HUES64 (cell line): ENCODE measurements around the gene VSIG10L2. TPM values are rescaled to one million over a fixed set of nuclear protein-coding genes. Genes with fewer than 3 reads are reported as not detected.
"Not testable (repeated sequence)": the region's sequence is repeated elsewhere in the genome, so short reads cannot be mapped to it uniquely, and the experiment has no call there.

Experiments used
- H3K27ac ChIP-seq: 2 replicates; pipeline ENCODE4 v1.7.0; 2013; ENCODE audit warnings: low read depth, low read length, inconsistent platforms
- H3K27me3 ChIP-seq: 2 replicates; pipeline ENCODE4 v1.6.1; 2013; ENCODE audit warnings: mild to moderate bottlenecking, low read length; ENCODE audit not compliant: insufficient read depth
- H3K36me3 ChIP-seq: 2 replicates; pipeline ENCODE4 v1.6.1; 2013; ENCODE audit warnings: mild to moderate bottlenecking, low read length; ENCODE audit not compliant: insufficient read depth
- H3K4me1 ChIP-seq: 2 replicates; pipeline ENCODE4 v1.6.1; 2013; ENCODE audit warnings: mild to moderate bottlenecking, low read length, moderate library complexity; ENCODE audit not compliant: insufficient read depth
- H3K4me3 ChIP-seq: 2 replicates; pipeline ENCODE4 v1.5.1; 2013; ENCODE audit warnings: mild to moderate bottlenecking, low read length, moderate library complexity
- H3K9ac ChIP-seq: 2 replicates; pipeline ENCODE4 v1.6.1; 2013; ENCODE audit warnings: mild to moderate bottlenecking, low read depth, low read length
- H3K9me3 ChIP-seq: 2 replicates; pipeline ENCODE4 v1.6.1; 2013; ENCODE audit warnings: low read depth, low read length; ENCODE audit not compliant: insufficient read depth
- WGBS: fragments of 150-250, 120-280 bp; methylation state at CpG from one replicate; pipeline ENCODE4 v1.1.7; 2013; ENCODE audit warnings: missing lambda C conversion rate; 5-methylcytosine and 5-hydroxymethylcytosine counted together
- polyA plus RNA-seq, 2 experiments: library from polyadenylated mRNA; stranded (reverse); fragments of 50-300 nt; gene quantifications; one replicate each; pipeline ENCODE4 v1.2.3, GENCODE V29; 2013

The VSIG10L2 gene
- not detected for polyA plus RNA-seq (2013, experiment 1 of 2)
- polyA plus RNA-seq (2013, experiment 2 of 2): not detected

GRCh38 chr11:125945797-125946520, at the start of gene VSIG10L2:
Gene VSIG10L2, plus strand, starts transcription at chr11:125946044. Its CDS starts 12 bp downstream, at chr11:125946056.
- no peak within 1 kb of the TSS for H3K4me3 ChIP-seq
- no peak within 1 kb of the TSS for H3K9ac ChIP-seq
- H3K9me3 ChIP-seq: no peaks in the 10 kb centered on the region
- 89% methylated on average over 8 of the region's 8 CpGs for WGBS
- no peak within 1 kb of the TSS for H3K27ac ChIP-seq
- H3K36me3 ChIP-seq: no peaks in the 10 kb centered on the region
- H3K27me3 ChIP-seq: no peaks in the 10 kb centered on the region
- peaks cover 7% of the 10 kb centered on the region; the same call in 1 of the 2 replicates for H3K4me1 ChIP-seq

- peaks cover 24% of the 10 kb centered on the region for H3K27me3 ChIP-seq
- WGBS: 93% methylated on average over 5 of the region's 6 CpGs
- no peaks in the 10 kb centered on the region for H3K9me3 ChIP-seq
- peaks cover 25% of the 10 kb centered on the region for H3K36me3 ChIP-seq
- peaks cover 4% of the 10 kb centered on the region; the same call in 1 of the 2 replicates for H3K4me1 ChIP-seq
- no peak overlapping the region for H3K9ac ChIP-seq
- peak overlapping the region; percentile 26 for H3K4me3 ChIP-seq
- no peak overlapping the region for H3K27ac ChIP-seq
Measured at GRCh38 chr11:125901872-125902271, 44.0 kb upstream of the VSIG10L2 start.

GRCh38 chr11:125902277-125902926, 43.4 kb upstream of the VSIG10L2 start:
- 68% methylated on average over 19 of the region's 20 CpGs for WGBS
- no peak overlapping the region for H3K27ac ChIP-seq

DNA sequence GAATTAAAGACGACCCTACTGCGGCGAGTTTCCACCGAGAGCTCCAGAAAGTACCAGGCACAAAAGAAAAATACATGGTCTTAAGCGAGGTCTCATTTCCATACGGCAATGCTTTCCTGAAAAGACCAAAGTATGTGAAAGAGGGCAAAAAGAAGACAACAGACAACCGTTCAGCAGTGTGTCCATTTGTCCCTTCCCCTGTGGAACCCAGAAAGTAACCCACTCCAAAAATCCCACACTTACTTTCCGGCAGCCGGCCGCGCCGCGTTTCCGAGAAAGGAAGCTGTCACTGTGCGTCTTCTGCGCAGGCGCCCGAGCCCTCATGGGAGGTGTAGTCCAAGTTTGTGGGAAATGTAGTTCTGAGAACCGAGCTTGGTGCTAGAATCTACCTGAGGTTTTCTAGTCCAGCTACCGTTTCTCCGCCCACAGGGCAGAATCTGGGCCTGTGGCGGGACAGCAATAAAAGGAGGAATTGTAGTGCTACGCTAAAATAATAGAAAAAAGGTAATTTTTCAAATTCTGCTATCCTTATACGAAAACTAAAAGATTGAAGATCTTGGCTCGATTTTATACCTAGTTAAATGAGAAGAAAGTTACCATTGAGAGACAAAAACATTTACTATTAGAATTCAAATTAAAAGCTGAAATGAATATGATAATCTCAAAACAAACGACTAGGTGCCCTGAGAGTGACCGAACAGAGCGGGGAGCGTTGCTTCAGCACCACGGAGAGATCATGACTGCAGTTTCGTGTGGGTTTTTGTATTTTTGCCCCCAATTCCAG, 42.7 kb upstream of the VSIG10L2 start, which contains the start of gene PUS3:
Gene PUS3, minus strand, starts transcription at position 280 of the 784 bp plus-strand sequence. CDS start 6,922 bp downstream, outside the sequence.
- peaks cover 4% of the 10 kb centered on the region; the same call in 1 of the 2 replicates for H3K4me1 ChIP-seq
- H3K4me3 ChIP-seq: peak within 1 kb of the TSS; percentile 74
- H3K9me3 ChIP-seq: no peaks in the 10 kb centered on the region
- H3K9ac ChIP-seq: peak within 1 kb of the TSS; percentile 75
- peaks cover 24% of the 10 kb centered on the region for H3K27me3 ChIP-seq
- under 1% methylated on average over 29 of the region's 31 CpGs for WGBS
- no peak within 1 kb of the TSS for H3K27ac ChIP-seq
- H3K36me3 ChIP-seq: peaks cover 20% of the 10 kb centered on the region

More at GRCh38 chr11:125902277-125902926, 43.4 kb upstream of the VSIG10L2 start:
- H3K27me3 ChIP-seq: peaks cover 24% of the 10 kb centered on the region
- peaks cover 25% of the 10 kb centered on the region for H3K36me3 ChIP-seq
- peaks cover 4% of the 10 kb centered on the region; the same call in 1 of the 2 replicates for H3K4me1 ChIP-seq
- no peaks in the 10 kb centered on the region for H3K9me3 ChIP-seq
- peak overlapping the region; percentile 74 for H3K4me3 ChIP-seq
- peak overlapping the region; percentile 75 for H3K9ac ChIP-seq

GRCh38 chr11:125903711-125904659, 41.9 kb upstream of the VSIG10L2 start, which contains the start of gene DDX25:
Gene DDX25, plus strand, starts transcription at chr11:125904508. Its CDS starts 10 bp downstream, at chr11:125904518.
- no peak within 1 kb of the TSS for H3K27ac ChIP-seq
- H3K4me3 ChIP-seq: peak within 1 kb of the TSS; percentile 74
- peaks cover 23% of the 10 kb centered on the region for H3K36me3 ChIP-seq
- peaks cover 24% of the 10 kb centered on the region for H3K27me3 ChIP-seq
- no peak within 1 kb of the TSS; the same call in 1 of the 2 replicates for H3K9ac ChIP-seq
- 3% methylated on average over 79 of the region's 81 CpGs for WGBS
- H3K9me3 ChIP-seq: no peaks in the 10 kb centered on the region
- H3K4me1 ChIP-seq: peaks cover 4% of the 10 kb centered on the region; the same call in 1 of the 2 replicates

- Histone ChIP-seq H3K27me3 (peaks cover 24% of the 10 kb centered on the region), H3K27ac (no peak overlapping the region), H3K9me3 (no peaks in the 10 kb centered on the region), H3K9ac (no peak overlapping the region; the same call in 1 of the 2 replicates), H3K36me3 (peaks cover 19% of the 10 kb centered on the region), H3K4me1 (peaks cover 4% of the 10 kb centered on the region; the same call in 1 of the 2 replicates), H3K4me3 (peak overlapping the region; percentile 74)
- 78% methylated on average over 11 of the region's 11 CpGs for WGBS
Measured at GRCh38 chr11:125904678-125905077, 41.2 kb upstream of the VSIG10L2 start.

- Histone ChIP-seq H3K4me3 (no peak overlapping the region), H3K9ac (no peak overlapping the region), H3K27ac (no peak overlapping the region), H3K36me3 (peaks cover 21% of the 10 kb centered on the region; the same call in 1 of the 2 replicates), H3K27me3 (peaks cover 7% of the 10 kb centered on the region), H3K4me1 (no peaks in the 10 kb centered on the region), H3K9me3 (no peaks in the 10 kb centered on the region)
- WGBS: 89% methylated on average over 7 of the region's 8 CpGs
Measured at GRCh38 chr11:125910226-125910849, 35.5 kb upstream of the VSIG10L2 start.

- not testable (repeated sequence) for H3K4me1 ChIP-seq, H3K9me3 ChIP-seq, H3K4me3 ChIP-seq, H3K9ac ChIP-seq, H3K27me3 ChIP-seq, H3K27ac ChIP-seq
- H3K36me3 ChIP-seq: peaks cover 11% of the 10 kb centered on the region; the same call in 1 of the 2 replicates
- WGBS: 80% methylated on average over 3 of the region's 3 CpGs
Measured at GRCh38 chr11:125914601-125915000, 31.2 kb upstream of the VSIG10L2 start.

GRCh38 chr11:125916683-125917347, 29.0 kb upstream of the VSIG10L2 start:
- Histone ChIP-seq H3K27ac (no peak overlapping the region), H3K27me3 (no peaks in the 10 kb centered on the region), H3K4me1 (no peaks in the 10 kb centered on the region), H3K36me3 (no peaks in the 10 kb centered on the region; the same call in 1 of the 2 replicates), H3K4me3 (no peak overlapping the region), H3K9ac (no peak overlapping the region), H3K9me3 (no peaks in the 10 kb centered on the region)
- WGBS: 94% methylated on average over 12 of the region's 12 CpGs
